HepG2 (cell line): ENCODE results near the gene HPDL. TPM values are rescaled to one million over a fixed set of nuclear protein-coding genes. Genes with fewer than 3 reads are reported as not detected.

Experiments
- EED ChIP-seq: sonication (generic); formaldehyde crosslinking; IDR thresholded peaks from 2 replicates; pipeline ENCODE4 v1.5.0; 2020; ENCODE audit warnings: mild to moderate bottlenecking, missing genetic modification reagents
- MNT ChIP-seq: fragments of 450-650 bp; IDR thresholded peaks from 2 replicates; pipeline ENCODE4 v1.6.1; 2016
- NR2C2 ChIP-seq: sonication (generic); formaldehyde crosslinking; IDR thresholded peaks from 2 replicates; pipeline ENCODE4 v1.4.0; 2020; ENCODE audit warnings: missing genetic modification reagents, mild to moderate bottlenecking, moderate library complexity, borderline replicate concordance
- ZBTB46 ChIP-seq: sonication (generic); formaldehyde crosslinking; IDR thresholded peaks from 2 replicates; pipeline ENCODE4 v1.4.0; 2020; ENCODE audit warnings: mild to moderate bottlenecking, missing genetic modification reagents, borderline replicate concordance
- ZC3H4 ChIP-seq: sonication (generic); formaldehyde crosslinking; IDR thresholded peaks from 2 replicates; pipeline ENCODE4 v1.4.0; 2020; ENCODE audit warnings: missing genetic modification reagents, borderline replicate concordance
- ZNF282 ChIP-seq: fragments of 450-650 bp; IDR thresholded peaks from 2 replicates; pipeline ENCODE4 v1.6.1; 2018; ENCODE audit not compliant: partially characterized antibody
- ZNF350 ChIP-seq: sonication (generic); formaldehyde crosslinking; IDR thresholded peaks from 2 replicates; pipeline ENCODE4 v1.4.0; 2020; ENCODE audit warnings: mild to moderate bottlenecking, low read depth, missing genetic modification reagents, borderline replicate concordance
- ZNF713 ChIP-seq: sonication (generic); formaldehyde crosslinking; IDR thresholded peaks from 2 replicates; pipeline ENCODE4 v1.4.0; 2020; ENCODE audit warnings: mild to moderate bottlenecking, missing genetic modification reagents
- ZSCAN20 ChIP-seq: sonication (generic); formaldehyde crosslinking; IDR thresholded peaks from 2 replicates; pipeline ENCODE4 v1.4.0; 2020; ENCODE audit warnings: missing genetic modification reagents, mild to moderate bottlenecking, borderline replicate concordance
- ZSCAN31 ChIP-seq: sonication (generic); formaldehyde crosslinking; IDR thresholded peaks from 2 replicates; pipeline ENCODE4 v1.5.0; 2020; ENCODE audit warnings: low read depth, mild to moderate bottlenecking, missing genetic modification reagents
- polyA plus RNA-seq, 8 experiments: library from polyadenylated mRNA; depleted of rRNA in 3 of 8; stranded (reverse) in 7 of 8; unstranded in 1 of 8; fragments of >200 nt; fragmentation: Illumina TruSeq in 4 of 8; extraction: Trizol in 4 of 8; gene quantifications; 2 replicates each; pipeline versions ENCODE4 v1.2.1 to v1.2.3, GENCODE V29; 2011 to 2016; ENCODE audit warnings: low read depth in 4 of 8, missing spikeins in 1 of 8, mixed read lengths in 1 of 8; ENCODE audit not compliant: insufficient read depth in 1 of 8
- total RNA-seq, 5 experiments: library from RNA; depleted of rRNA; stranded (reverse); fragments of >200 nt; fragmentation: Illumina TruSeq; extraction: Trizol; gene quantifications; 2 replicates each; pipeline ENCODE4 v1.2.3, GENCODE V29; 2016; ENCODE audit warnings: low read depth in 1 of 5
- TF ChIP-seq, protein P1 (sequence below): sonication (generic); formaldehyde crosslinking; IDR thresholded peaks from 2 replicates; pipeline ENCODE4 v1.4.0; 2020; ENCODE audit warnings: missing genetic modification reagents

HPDL gene
- total and polyA plus RNA-seq, 2 of the 13 experiments (the other 11 are each of a cell fraction or from before 2014, with no cell fraction given): not detected

DNA sequence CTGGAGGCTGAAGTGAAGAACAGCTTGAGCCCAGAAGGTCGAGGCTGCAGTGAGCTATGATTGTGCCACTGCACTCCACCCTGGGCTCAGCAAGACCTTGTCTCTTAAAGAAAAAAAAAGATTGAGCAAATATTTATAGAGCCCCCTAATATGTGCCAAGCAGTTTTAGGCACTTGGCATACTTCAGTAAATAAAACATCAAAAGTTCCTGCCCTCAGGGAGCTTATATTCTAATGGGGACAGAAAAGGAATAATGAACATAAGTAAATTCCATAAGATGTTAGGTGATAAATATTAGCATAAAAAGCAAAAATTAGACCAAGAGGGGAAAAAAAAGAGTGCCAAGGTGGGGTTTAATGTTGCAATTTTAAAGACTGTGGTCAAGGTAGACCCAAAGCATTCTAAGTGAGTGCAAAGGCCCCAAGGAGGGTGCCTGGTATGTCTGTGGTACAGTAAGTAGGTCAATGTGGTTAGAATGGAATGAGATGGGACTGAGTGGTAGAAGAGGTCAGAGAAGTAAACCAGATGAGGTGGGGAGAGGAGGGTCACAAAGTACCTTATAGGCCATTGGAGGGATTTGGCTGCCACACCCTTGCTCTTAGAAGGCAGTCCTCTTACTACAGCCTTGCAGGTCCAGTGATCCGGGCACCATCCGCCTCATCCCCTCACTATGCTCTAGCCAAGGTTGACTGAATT is 11.1 kb downstream of the HPDL start (continued):
- TF ChIP-seq NR2C2 (no peak), ZNF282 (no peak), MNT (no peak), EED (CRISPR knock-in tag) (no peak), ZSCAN31 (CRISPR knock-in tag) (no peak), ZC3H4 (peak; percentile 68; the same call in 1 of the 2 replicates), ZNF350 (no peak), ZSCAN20 (CRISPR knock-in tag) (no peak), ZBTB46 (no peak), ZNF713 (no peak)
- TF ChIP-seq, protein P1, sequence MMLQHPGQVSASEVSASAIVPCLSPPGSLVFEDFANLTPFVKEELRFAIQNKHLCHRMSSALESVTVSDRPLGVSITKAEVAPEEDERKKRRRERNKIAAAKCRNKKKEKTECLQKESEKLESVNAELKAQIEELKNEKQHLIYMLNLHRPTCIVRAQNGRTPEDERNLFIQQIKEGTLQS: no peak
